SK-N-SH treated with all-trans-retinoic acid at 6 μM for 48 hours (cell line): ENCODE results near the gene CRMP1.

Source experiments
- ARNTL ChIP-seq: fragments of 450-650 bp; formaldehyde crosslinking; IDR thresholded peaks from 2 replicates; pipeline ENCODE4 v1.5.0; 2020; ENCODE audit warnings: low read depth, mild to moderate bottlenecking, moderate library complexity, borderline replicate concordance
- CSRNP3 ChIP-seq: fragments of 250-450 bp; sonication (Bioruptor Pico); IDR thresholded peaks from 2 replicates; pipeline ENCODE4 v1.5.1; 2021; ENCODE audit warnings: mild to moderate bottlenecking, moderate library complexity
- PATZ1 ChIP-seq: fragments of 250-450 bp; sonication (Bioruptor Pico); IDR thresholded peaks from 2 replicates; pipeline ENCODE4 v1.8.0; 2020; ENCODE audit warnings: mild to moderate bottlenecking, moderate library complexity, borderline replicate concordance
- ZNF565 ChIP-seq: fragments of 450-650 bp; formaldehyde crosslinking; conservative IDR thresholded peaks from 2 replicates; pipeline ENCODE4 v1.5.0; 2020; ENCODE audit warnings: low read depth, mild to moderate bottlenecking, moderate library complexity

GRCh38 chr4:5797866-5798265, 95.0 kb downstream of the CRMP1 start:
- TF ChIP-seq PATZ1 (CRISPR knock-in tag): no peak
- no peak for TF ChIP-seq ZNF565 (CRISPR knock-in tag)
- TF ChIP-seq ARNTL (CRISPR knock-in tag): no peak
- TF ChIP-seq CSRNP3 (CRISPR knock-in tag): no peak
